Measurements from ENCODE around the gene TRIM17.

Gene TRIM17

GRCh38 chr1:228415853-228416216, 826 bp downstream of the TRIM17 start:
- peak in 1 of 2 experiments; percentile 36 for DNase-seq

GRCh38 chr1:228415221-228415620, 1.4 kb downstream of the TRIM17 start:
- no peak for DNase-seq

GRCh38 chr1:228414511-228415211, 2.0 kb downstream of the TRIM17 start:
- DNase-seq: no peak

- no peak for DNase-seq
These were observed 3.2 kb downstream of the TRIM17 start for GRCh38 chr1:228413241-228414010.

- no peak for DNase-seq
These were observed 4.9 kb downstream of the TRIM17 start for GRCh38 chr1:228411548-228412430.

GRCh38 chr1:228411121-228411520, 5.5 kb downstream of the TRIM17 start:
- DNase-seq: no peak

GRCh38 chr1:228410671-228411070, 6.0 kb downstream of the TRIM17 start:
- DNase-seq: no peak

GRCh38 chr1:228410015-228410414, 6.6 kb downstream of the TRIM17 start:
- no peak for DNase-seq

GRCh38 chr1:228408869-228409805, 7.5 kb downstream of the TRIM17 start:
- DNase-seq: no peak

- no peak for DNase-seq
These were observed 8.4 kb downstream of the TRIM17 start for GRCh38 chr1:228408041-228408868.

- peak in 1 of 2 experiments; percentile 11 for DNase-seq
These were observed 9.3 kb downstream of the TRIM17 start for GRCh38 chr1:228407106-228408040.

- no peak for DNase-seq
These were observed 10.8 kb downstream of the TRIM17 start for GRCh38 chr1:228405979-228406228.

- DNase-seq: no peak
These were observed 11.3 kb downstream of the TRIM17 start for GRCh38 chr1:228405200-228405978.

GRCh38 chr1:228404107-228404720, 12.4 kb downstream of the TRIM17 start:
- DNase-seq: no peak

- no peak for DNase-seq
These were observed 13.4 kb downstream of the TRIM17 start for GRCh38 chr1:228403231-228403631.

GRCh38 chr1:228402641-228403025, 14.0 kb downstream of the TRIM17 start:
- no peak for DNase-seq

GRCh38 chr1:228401782-228402640, 14.7 kb downstream of the TRIM17 start:
- DNase-seq: no peak
